ENCODE measurements around the gene IL1R2.

The IL1R2 gene

DNA sequence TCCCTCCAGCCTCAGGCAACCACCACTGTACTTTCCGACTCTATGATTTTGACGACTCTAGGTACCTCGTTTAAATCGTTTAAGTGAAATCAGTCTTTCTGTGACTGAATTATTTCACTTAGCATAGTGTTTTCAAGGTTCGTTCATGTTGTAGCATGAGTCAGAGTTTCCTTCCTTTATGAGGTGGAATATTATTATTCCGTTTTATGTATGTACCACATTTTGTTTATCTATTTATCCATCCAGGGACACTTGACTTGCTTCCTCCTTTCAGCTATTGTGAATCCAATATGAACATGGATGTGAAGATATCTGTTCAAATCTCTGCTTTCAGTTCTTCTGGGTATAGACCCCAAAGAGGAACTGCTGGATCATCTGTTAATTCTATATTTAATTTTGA lies 19.1 kb downstream of the IL1R2 start:
- H3K36me3 Mint-ChIP-seq: no peaks in the 10 kb centered on the region
- no peak overlapping the region for H3K27ac Mint-ChIP-seq
- peaks cover 15% of the 10 kb centered on the region for H3K4me1 Mint-ChIP-seq
- ATAC-seq (ENCODE audit: low read depth) (peak; percentile 32), DNase-seq (ENCODE audit: low spot score in 2 of 2) (no peak)
- H3K27me3 Mint-ChIP-seq: peaks cover 3% of the 10 kb centered on the region
- H3K9me3 Mint-ChIP-seq: no peaks in the 10 kb centered on the region
- H3K4me3 Mint-ChIP-seq: no peak overlapping the region

DNA sequence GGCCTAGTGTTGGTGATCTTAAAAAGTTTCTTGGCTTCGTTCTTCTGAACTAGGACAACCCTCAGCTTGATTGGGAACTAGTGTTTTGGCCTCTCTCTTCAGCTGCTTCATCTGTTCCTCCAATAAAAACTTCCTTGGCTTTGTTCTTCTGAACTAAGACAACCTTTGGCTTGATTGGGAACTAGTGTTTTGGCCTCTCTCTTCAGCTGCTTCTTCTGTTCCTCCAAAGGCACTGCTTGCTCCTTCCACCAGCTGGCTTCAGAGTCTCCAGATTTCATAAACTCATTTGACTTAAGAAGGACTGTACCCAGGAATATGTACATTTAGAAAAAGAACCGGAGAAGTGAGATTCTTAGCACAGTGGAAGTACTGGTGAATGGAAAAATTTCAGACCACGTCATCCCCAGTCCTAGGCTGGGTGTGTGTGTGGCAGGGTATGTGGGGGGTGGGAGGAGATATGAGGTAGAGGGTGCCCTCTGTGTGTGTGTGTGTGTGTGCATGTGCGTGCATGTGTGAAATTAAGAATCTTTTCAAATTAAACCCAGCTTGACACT lies 20.4 kb downstream of the IL1R2 start:
- ATAC-seq (ENCODE audit: low read depth): no peak
- Mint-ChIP-seq H3K36me3 (no peaks in the 10 kb centered on the region), H3K9me3 (no peaks in the 10 kb centered on the region)

GRCh38 chr2:102013206-102014040 lies 21.7 kb downstream of the IL1R2 start:
- Mint-ChIP-seq H3K9me3 (no peaks in the 10 kb centered on the region), H3K4me1 (peaks cover 12% of the 10 kb centered on the region), H3K4me3 (no peak overlapping the region), H3K27me3 (peaks cover 3% of the 10 kb centered on the region), H3K27ac (no peak overlapping the region), H3K36me3 (no peaks in the 10 kb centered on the region)
- ATAC-seq (ENCODE audit: low read depth) (no peak), DNase-seq (ENCODE audit: low spot score in 2 of 2) (no peak)

More for the DNA sequence above, 20.4 kb downstream of the IL1R2 start:
- no peak overlapping the region for H3K4me3 Mint-ChIP-seq
- H3K27me3 Mint-ChIP-seq: peaks cover 3% of the 10 kb centered on the region
- H3K4me1 Mint-ChIP-seq: peaks cover 12% of the 10 kb centered on the region
- H3K27ac Mint-ChIP-seq: no peak overlapping the region
- DNase-seq (ENCODE audit: low spot score in 2 of 2): no peak

- no peaks in the 10 kb centered on the region for H3K9me3 Mint-ChIP-seq
- DNase-seq (ENCODE audit: low spot score in 2 of 2): no peak
- H3K27me3 Mint-ChIP-seq: peaks cover 3% of the 10 kb centered on the region
- ATAC-seq (ENCODE audit: low read depth): no peak
- no peak overlapping the region for H3K4me3 Mint-ChIP-seq
- H3K36me3 Mint-ChIP-seq: no peaks in the 10 kb centered on the region
- H3K27ac Mint-ChIP-seq: no peak overlapping the region
- H3K4me1 Mint-ChIP-seq: peaks cover 12% of the 10 kb centered on the region
Observed at GRCh38 chr2:102014041-102014345, 22.2 kb downstream of the IL1R2 start.

GRCh38 chr2:102015399-102015798 lies 23.6 kb downstream of the IL1R2 start:
- Mint-ChIP-seq H3K4me1 (peaks cover 10% of the 10 kb centered on the region), H3K36me3 (no peaks in the 10 kb centered on the region), H3K27me3 (peaks cover 2% of the 10 kb centered on the region), H3K4me3 (no peak overlapping the region), H3K9me3 (no peaks in the 10 kb centered on the region), H3K27ac (no peak overlapping the region)
- no peak for ATAC-seq (ENCODE audit: low read depth)
- DNase-seq (ENCODE audit: low spot score in 2 of 2): no peak

DNA sequence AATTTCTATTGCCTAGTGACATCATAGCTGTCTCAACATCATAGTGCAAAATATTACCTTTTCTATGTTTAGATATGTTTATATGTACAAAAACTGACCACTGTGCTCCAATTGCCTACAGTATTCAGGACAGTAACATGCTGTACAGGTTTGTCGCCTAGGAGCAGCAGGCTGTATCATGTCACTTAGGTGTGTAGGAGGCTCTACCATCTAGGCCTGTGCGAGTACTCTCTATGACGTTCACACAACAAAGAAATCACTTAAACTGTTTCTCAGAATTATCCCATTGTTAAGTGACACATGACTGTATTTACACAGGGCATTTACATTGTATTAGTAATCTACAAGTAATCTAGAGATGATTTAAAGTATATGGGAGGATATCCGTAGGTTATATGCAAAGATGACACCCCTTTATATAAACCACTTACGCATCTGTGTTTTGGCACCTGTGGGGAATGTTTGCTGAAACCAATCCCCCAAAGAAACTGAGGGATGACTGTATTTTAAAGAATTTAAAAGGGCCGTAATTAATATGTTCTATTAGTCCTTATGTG lies 24.7 kb downstream of the IL1R2 start:
- DNase-seq (ENCODE audit: low spot score in 2 of 2) (no peak), ATAC-seq (ENCODE audit: low read depth) (no peak)
- H3K4me3 Mint-ChIP-seq: no peak overlapping the region
- no peak overlapping the region for H3K27ac Mint-ChIP-seq
- no peaks in the 10 kb centered on the region for H3K9me3 Mint-ChIP-seq
- H3K27me3 Mint-ChIP-seq: peaks cover 5% of the 10 kb centered on the region
- peaks cover 8% of the 10 kb centered on the region for H3K4me1 Mint-ChIP-seq
- no peaks in the 10 kb centered on the region for H3K36me3 Mint-ChIP-seq

DNA sequence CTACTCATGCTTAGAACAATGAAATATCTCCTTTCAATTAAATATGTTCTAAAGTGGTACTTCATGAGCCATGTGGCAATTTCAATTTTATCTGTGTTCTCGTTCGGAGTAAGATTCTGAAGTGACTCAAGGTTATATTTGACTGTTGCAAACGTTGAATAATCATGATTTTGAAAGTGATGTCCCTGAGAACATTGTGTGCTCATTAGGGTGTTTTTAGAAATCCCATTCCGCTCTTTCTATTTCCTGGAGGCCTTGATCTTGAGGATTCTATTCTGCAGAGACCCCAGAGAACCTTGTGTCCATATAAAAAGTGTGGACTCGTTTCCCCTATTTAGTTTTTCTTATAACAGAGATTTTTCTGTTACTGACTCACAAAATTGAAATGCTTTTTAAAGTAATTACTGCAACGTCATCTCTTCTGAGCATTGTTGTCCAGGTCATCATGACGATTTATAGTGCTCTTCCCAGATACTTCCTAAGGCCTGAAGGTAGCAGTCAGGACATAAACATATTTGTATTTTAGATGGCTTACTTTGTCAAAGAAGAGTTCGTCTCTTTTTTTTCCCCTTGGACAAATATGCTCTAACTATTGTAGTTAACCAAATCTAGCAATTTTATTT lies 27.2 kb downstream of the IL1R2 start:
- peaks cover 4% of the 10 kb centered on the region for H3K4me1 Mint-ChIP-seq
- ATAC-seq (ENCODE audit: low read depth) (no peak), DNase-seq (ENCODE audit: low spot score in 2 of 2) (no peak)
- H3K27ac Mint-ChIP-seq: no peak overlapping the region
- H3K9me3 Mint-ChIP-seq: no peaks in the 10 kb centered on the region
- H3K27me3 Mint-ChIP-seq: peaks cover 5% of the 10 kb centered on the region
- H3K4me3 Mint-ChIP-seq: no peak overlapping the region
- H3K36me3 Mint-ChIP-seq: no peaks in the 10 kb centered on the region

GRCh38 chr2:102020596-102021170 lies 28.9 kb downstream of the IL1R2 start:
- peaks cover 5% of the 10 kb centered on the region for H3K27me3 Mint-ChIP-seq
- ATAC-seq (ENCODE audit: low read depth): peak; percentile 83
- peaks cover 8% of the 10 kb centered on the region for H3K4me1 Mint-ChIP-seq
- peak; percentile 75 to 84 for DNase-seq (ENCODE audit: low spot score in 2 of 2)
- H3K27ac Mint-ChIP-seq: no peak overlapping the region
- no peaks in the 10 kb centered on the region for H3K9me3 Mint-ChIP-seq
- H3K4me3 Mint-ChIP-seq: no peak overlapping the region
- H3K36me3 Mint-ChIP-seq: no peaks in the 10 kb centered on the region

GRCh38 chr2:102021779-102022178 lies 30.0 kb downstream of the IL1R2 start:
- Mint-ChIP-seq H3K4me1 (peaks cover 9% of the 10 kb centered on the region), H3K27me3 (peaks cover 5% of the 10 kb centered on the region), H3K4me3 (no peak overlapping the region)

GRCh38 chr2:102022884-102023539 lies 31.3 kb downstream of the IL1R2 start:
- Mint-ChIP-seq H3K36me3 (no peaks in the 10 kb centered on the region), H3K27me3 (peaks cover 5% of the 10 kb centered on the region), H3K4me1 (peaks cover 9% of the 10 kb centered on the region), H3K27ac (no peak overlapping the region), H3K9me3 (no peaks in the 10 kb centered on the region), H3K4me3 (no peak overlapping the region)
- DNase-seq (ENCODE audit: low spot score in 2 of 2) (no peak), ATAC-seq (ENCODE audit: low read depth) (no peak)

More at GRCh38 chr2:102021779-102022178, 30.0 kb downstream of the IL1R2 start:
- H3K9me3 Mint-ChIP-seq: no peaks in the 10 kb centered on the region
- no peaks in the 10 kb centered on the region for H3K36me3 Mint-ChIP-seq
- H3K27ac Mint-ChIP-seq: no peak overlapping the region
- DNase-seq (ENCODE audit: low spot score in 2 of 2) (no peak), ATAC-seq (ENCODE audit: low read depth) (no peak)

GRCh38 chr2:102024410-102024809 lies 32.6 kb downstream of the IL1R2 start:
- H3K4me3 Mint-ChIP-seq: no peak overlapping the region
- H3K9me3 Mint-ChIP-seq: no peaks in the 10 kb centered on the region
- DNase-seq (ENCODE audit: low spot score in 2 of 2) (no peak), ATAC-seq (ENCODE audit: low read depth) (no peak)
- H3K36me3 Mint-ChIP-seq: no peaks in the 10 kb centered on the region
- peaks cover 5% of the 10 kb centered on the region for H3K27me3 Mint-ChIP-seq
- no peak overlapping the region for H3K27ac Mint-ChIP-seq
- peaks cover 9% of the 10 kb centered on the region for H3K4me1 Mint-ChIP-seq

- ATAC-seq (ENCODE audit: low read depth) (no peak), DNase-seq (ENCODE audit: low spot score in 2 of 2) (no peak)
- no peaks in the 10 kb centered on the region for H3K36me3 Mint-ChIP-seq
- H3K27ac Mint-ChIP-seq: no peak overlapping the region
- H3K4me1 Mint-ChIP-seq: peaks cover 9% of the 10 kb centered on the region
- H3K9me3 Mint-ChIP-seq: no peaks in the 10 kb centered on the region
- peaks cover 3% of the 10 kb centered on the region for H3K27me3 Mint-ChIP-seq
- H3K4me3 Mint-ChIP-seq: no peak overlapping the region
Observed at GRCh38 chr2:102025016-102025501, 33.3 kb downstream of the IL1R2 start.

- Mint-ChIP-seq H3K4me3 (no peak overlapping the region), H3K27ac (no peak overlapping the region), H3K27me3 (no peaks in the 10 kb centered on the region), H3K9me3 (no peaks in the 10 kb centered on the region), H3K36me3 (no peaks in the 10 kb centered on the region), H3K4me1 (peaks cover 6% of the 10 kb centered on the region)
- peak; percentile 46 for ATAC-seq (ENCODE audit: low read depth)
- DNase-seq (ENCODE audit: low spot score in 2 of 2): no peak
Observed at GRCh38 chr2:102025583-102026267, 34.0 kb downstream of the IL1R2 start.

Data from memory B cell (primary cell).